Measurements from ENCODE around the gene DOCK3.
"Not testable (repeated sequence)": the region's sequence is repeated elsewhere in the genome, so short reads cannot be mapped to it uniquely, and the experiment has no call there.

DOCK3 gene

DNA sequence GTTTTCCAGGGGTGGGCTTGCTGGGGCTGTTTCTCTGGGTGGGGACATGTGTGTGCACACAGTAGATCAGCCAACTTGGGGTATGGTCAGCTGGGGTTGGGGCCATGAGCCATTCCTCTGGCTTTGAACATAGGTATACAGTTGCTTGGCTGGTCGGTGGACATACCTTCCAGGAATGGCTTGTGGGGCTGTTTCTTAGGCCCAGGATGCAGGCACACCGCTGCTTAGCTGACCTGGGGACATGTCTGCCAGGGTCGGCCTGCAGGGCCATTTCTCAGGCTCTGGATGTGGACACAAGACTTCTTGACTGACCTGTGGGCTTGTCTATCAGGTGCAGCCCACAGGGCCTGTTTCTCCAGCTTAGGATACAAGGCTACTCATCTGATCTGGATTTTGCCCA lies 130.6 kb downstream of the DOCK3 start:
- DNase-seq (ENCODE audit: low read depth) = no peak

DNA sequence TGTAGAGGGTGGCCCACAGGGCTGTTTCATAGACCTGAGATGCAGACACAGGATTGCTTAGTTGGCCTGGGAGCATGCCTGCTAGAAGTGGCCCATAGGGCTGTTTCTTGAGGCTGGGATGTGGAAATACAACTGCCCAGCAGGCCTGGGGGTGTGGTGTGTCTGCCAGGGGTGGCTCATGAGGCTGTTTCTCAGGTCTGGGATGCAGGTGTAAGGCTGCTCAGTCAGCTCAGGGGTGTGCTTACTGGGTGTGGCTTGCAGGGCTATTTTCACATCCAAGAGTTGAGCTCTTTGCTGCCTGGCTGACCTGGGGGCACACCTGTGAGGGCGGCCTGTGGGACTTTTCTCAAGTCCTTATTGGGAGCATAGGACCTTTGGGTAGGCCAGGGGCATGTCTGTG lies 131.3 kb downstream of the DOCK3 start:
- no peak for DNase-seq (ENCODE audit: low read depth)

- DNase-seq (ENCODE audit: low read depth) = no peak
These were observed 132.1 kb downstream of the DOCK3 start for GRCh38 chr3:50806806-50807205.

GRCh38 chr3:50807266-50807665 lies 132.5 kb downstream of the DOCK3 start:
- DNase-seq (ENCODE audit: low read depth) = no peak

DNA sequence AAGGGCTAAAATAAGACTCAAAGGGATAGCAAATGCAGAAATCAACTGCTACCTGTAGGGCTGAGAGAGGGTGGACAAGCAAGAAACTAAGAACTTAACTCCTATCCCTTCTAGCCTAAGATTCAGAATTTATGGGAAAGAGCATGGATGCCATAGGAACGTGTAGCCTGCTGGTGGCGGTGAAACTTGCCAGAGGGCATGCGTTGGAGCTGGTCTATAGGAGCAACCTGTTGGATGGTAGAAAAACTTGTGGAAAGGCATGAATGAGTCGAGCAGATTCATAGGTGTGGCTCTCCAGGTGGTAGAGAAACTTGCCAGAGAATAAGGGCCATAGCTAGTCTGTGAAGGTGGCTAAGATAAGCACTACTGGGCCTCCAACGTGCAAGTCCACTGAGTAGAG lies 137.2 kb downstream of the DOCK3 start:
- no peak for DNase-seq (ENCODE audit: low read depth)

DNA sequence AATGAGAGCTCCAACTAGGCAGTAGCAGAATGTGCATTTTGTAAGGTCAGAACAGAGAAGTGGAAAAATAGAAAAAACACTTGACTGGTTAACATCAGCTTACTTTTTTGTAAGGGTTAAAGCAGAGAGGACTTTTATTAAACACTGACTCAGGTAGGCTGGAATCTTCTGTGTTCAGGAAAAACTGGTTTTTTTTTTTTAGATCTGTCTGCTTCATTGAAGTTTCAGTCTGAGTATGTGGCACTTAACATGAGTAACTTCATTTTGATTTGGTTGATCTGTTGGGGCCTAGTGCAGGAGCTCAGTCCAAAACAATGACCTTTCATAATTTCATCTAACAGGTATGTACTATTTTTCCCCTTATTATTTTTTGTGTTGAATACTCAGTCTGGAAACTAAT lies 141.1 kb downstream of the DOCK3 start:
- no peak for DNase-seq (ENCODE audit: low read depth)

DNA sequence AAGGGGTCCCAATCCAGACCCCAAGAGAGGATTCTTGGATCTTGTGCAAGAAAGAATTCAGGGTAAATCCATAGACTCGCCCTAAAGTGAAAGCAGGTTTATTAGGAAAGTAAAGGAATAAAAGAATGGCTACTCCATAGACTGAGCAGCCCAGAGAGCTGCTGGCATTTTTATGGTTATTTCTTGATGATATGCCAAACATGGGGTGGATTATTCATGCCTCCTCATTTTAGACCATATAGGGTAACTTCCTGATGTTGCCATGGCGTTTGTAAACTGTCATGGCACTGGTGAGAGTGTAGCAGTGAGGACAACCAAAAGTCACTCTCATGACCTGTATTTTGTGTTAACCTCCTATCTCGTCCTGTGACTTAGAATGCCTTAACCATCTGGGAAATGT lies 142.2 kb downstream of the DOCK3 start:
- no peak for DNase-seq (ENCODE audit: low read depth)

- DNase-seq (ENCODE audit: low read depth) = no peak
These were observed 143.2 kb downstream of the DOCK3 start for GRCh38 chr3:50817756-50818529.

- no peak for DNase-seq (ENCODE audit: low read depth)
These were observed 145.2 kb downstream of the DOCK3 start for GRCh38 chr3:50819882-50820281.

- no peak for DNase-seq (ENCODE audit: low read depth)
These were observed 151.1 kb downstream of the DOCK3 start for GRCh38 chr3:50825841-50826240.

DNA sequence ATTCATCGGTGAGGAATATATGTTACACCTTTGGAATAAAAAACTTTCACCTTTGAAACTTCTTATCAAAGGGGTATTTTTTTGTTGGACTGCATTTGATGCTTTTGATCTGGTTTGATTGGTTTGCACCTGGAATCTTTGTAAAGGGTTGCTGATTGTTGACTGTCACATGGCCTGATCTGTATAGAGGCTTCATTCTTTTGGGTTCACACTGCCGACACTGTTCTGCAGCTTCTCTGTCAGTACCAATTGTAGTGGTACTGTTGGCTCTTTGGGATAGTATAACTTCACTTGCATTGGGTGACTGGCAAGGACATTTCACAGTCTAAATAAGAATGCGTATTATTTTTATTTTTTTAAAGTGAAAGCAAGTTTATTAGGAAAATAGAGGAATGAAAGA lies 155.7 kb downstream of the DOCK3 start:
- DNase-seq (ENCODE audit: low read depth) = no peak

GRCh38 chr3:50831009-50831408 lies 156.3 kb downstream of the DOCK3 start:
- not testable (repeated sequence) for DNase-seq (ENCODE audit: low read depth)

DNA sequence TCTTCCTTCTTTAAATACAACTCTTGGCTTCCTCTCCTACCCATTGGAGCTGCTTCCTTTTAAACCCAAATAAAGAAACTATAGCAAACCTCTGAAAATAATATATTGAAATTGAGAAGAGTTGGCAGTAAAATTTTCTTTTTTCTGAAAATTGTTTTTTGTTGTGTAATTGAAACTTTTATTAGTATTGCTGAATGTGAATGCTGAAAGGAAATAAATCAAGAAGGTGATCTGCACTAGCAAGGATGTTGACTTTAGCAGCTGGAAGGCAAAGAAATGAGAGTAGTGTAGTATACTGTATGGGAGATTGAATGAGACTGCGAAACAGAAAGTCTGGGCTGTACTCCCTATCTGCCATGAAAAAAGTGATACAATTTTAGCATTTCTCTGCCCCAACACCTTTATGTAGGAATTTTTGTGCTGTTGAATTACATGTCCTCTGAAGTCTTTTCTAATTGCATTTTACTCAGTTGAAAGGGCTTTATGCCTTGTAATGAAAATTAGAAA lies 166.3 kb downstream of the DOCK3 start:
- no peak for DNase-seq (ENCODE audit: low read depth)

- no peak for DNase-seq (ENCODE audit: low read depth)
These were observed 173.6 kb downstream of the DOCK3 start for GRCh38 chr3:50848308-50848707.

DNA sequence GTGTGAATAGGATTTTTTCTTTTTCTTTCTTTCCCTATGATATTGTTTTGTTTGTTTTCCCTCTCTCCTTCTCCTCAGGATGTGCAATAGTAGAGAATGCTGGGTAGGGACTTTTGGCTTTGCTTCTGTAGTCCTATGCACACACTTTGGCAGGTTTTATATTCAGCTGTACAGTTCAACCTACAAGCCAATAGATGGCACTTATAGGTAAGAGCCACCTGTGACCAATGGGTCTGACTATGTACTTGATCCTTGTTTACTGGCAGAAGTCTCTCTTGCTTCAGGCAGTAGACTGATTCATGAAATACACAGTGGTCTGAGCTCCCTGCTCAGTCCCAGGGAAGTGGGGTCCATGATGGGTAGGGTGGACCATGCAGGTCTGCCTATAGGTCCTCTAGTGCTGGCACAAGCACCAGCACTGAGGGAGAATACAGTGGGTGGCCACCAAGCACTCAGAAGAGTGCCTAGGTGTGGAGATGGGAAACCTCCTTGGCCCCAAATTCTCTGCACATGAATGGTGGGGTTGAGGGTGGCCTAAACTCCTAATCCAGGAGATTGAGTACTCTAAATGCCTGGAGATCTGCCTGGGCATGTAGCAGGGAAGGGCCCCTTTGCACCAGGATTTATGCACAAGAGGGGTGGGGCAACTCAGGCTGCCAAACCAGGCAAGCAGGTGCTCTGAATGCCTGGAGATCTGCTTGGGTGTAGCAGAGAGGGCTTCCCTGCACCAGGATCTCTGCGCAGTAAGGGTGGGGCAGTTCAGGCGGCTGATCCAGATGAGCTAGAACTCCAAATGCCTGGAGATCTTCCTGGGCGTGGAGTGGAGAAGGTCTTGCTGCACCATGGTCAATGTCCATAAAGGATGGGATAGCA lies 176.1 kb downstream of the DOCK3 start:
- DNase-seq (ENCODE audit: low read depth) = no peak

- no peak for DNase-seq (ENCODE audit: low read depth)
These were observed 179.2 kb downstream of the DOCK3 start for GRCh38 chr3:50853936-50854335.

GRCh38 chr3:50862221-50862620 lies 187.5 kb downstream of the DOCK3 start:
- no peak for DNase-seq (ENCODE audit: low read depth)

GRCh38 chr3:50873376-50874157 lies 198.8 kb downstream of the DOCK3 start:
- DNase-seq (ENCODE audit: low read depth) = no peak

GRCh38 chr3:50874876-50875275 lies 200.1 kb downstream of the DOCK3 start:
- DNase-seq (ENCODE audit: low read depth) = not testable (repeated sequence)

GRCh38 chr3:50876947-50877346 lies 202.2 kb downstream of the DOCK3 start:
- DNase-seq (ENCODE audit: low read depth) = no peak

GRCh38 chr3:50882733-50883132 lies 208.0 kb downstream of the DOCK3 start:
- not testable (repeated sequence) for DNase-seq (ENCODE audit: low read depth)

GRCh38 chr3:50883755-50884154 lies 209.0 kb downstream of the DOCK3 start:
- no peak for DNase-seq (ENCODE audit: low read depth)
